HepG2 (cell line): ENCODE results near the gene SPAG4. TPM values are rescaled to one million over a fixed set of nuclear protein-coding genes. Genes with fewer than 3 reads are reported as not detected.

Experiments used
- BRF2 ChIP-seq: sonication (generic); formaldehyde crosslinking; IDR thresholded peaks from 2 replicates; pipeline ENCODE4 v1.8.1; 2022; ENCODE audit warnings: mild to moderate bottlenecking, missing genetic modification reagents
- GMEB1 ChIP-seq: sonication (generic); formaldehyde crosslinking; IDR thresholded peaks from 2 replicates; pipeline ENCODE4 v1.5.1; 2020; ENCODE audit warnings: missing genetic modification reagents, mild to moderate bottlenecking, borderline replicate concordance
- GPN1 ChIP-seq: sonication (generic); formaldehyde crosslinking; IDR thresholded peaks from 2 replicates; pipeline ENCODE4 v1.5.1; 2020; ENCODE audit warnings: missing genetic modification reagents, borderline replicate concordance
- HDAC2 ChIP-seq: sonication (generic); formaldehyde crosslinking; IDR thresholded peaks from 2 replicates; pipeline ENCODE4 v1.4.0; 2020; ENCODE audit warnings: missing genetic modification reagents
- IKZF5 ChIP-seq: IDR thresholded peaks from 2 replicates; pipeline ENCODE4 v1.6.1; 2018; ENCODE audit warnings: missing genetic modification reagents, mild to moderate bottlenecking, missing compliant biosample characterization
- KLF15 ChIP-seq: sonication (generic); formaldehyde crosslinking; IDR thresholded peaks from 2 replicates; pipeline ENCODE4 v1.8.1; 2023; ENCODE audit warnings: borderline replicate concordance, mild to moderate bottlenecking, inconsistent platforms, missing genetic modification reagents, mixed read lengths
- SIN3B ChIP-seq: fragments of 150-350 bp; IDR thresholded peaks from 2 replicates; pipeline ENCODE4 v1.6.1; 2014; ENCODE audit warnings: low read length
- SKIL ChIP-seq: sonication (generic); formaldehyde crosslinking; IDR thresholded peaks from 2 replicates; pipeline ENCODE4 v1.8.0; 2022; ENCODE audit warnings: missing genetic modification reagents, mild to moderate bottlenecking, moderate library complexity, borderline replicate concordance
- SP4 ChIP-seq: sonication (generic); formaldehyde crosslinking; IDR thresholded peaks from 2 replicates; pipeline ENCODE4 v1.8.1; 2023; ENCODE audit warnings: mild to moderate bottlenecking, missing genetic modification reagents
- SRSF1 ChIP-seq: fragments of 200-400 bp; formaldehyde crosslinking; optimal IDR thresholded peaks from 2 replicates; pipeline ENCODE3; 2017; ENCODE audit warnings: mild to moderate bottlenecking, low read depth, low read length, moderate library complexity
- TBL1XR1 ChIP-seq: fragments of 150-350 bp; IDR thresholded peaks from 2 replicates; pipeline ENCODE4 v1.6.1; 2014; ENCODE audit warnings: borderline replicate concordance, low read length; ENCODE audit not compliant: partially characterized antibody
- ZFX ChIP-seq: sonication (generic); formaldehyde crosslinking; IDR thresholded peaks from 2 replicates; pipeline ENCODE4 v1.4.0; 2020; ENCODE audit warnings: mild to moderate bottlenecking, low read depth, missing genetic modification reagents, moderate library complexity
- ZFYVE20 ChIP-seq: sonication (generic); formaldehyde crosslinking; IDR thresholded peaks from 2 replicates; pipeline ENCODE4 v1.8.0; 2023; ENCODE audit warnings: low read depth, mild to moderate bottlenecking, moderate library complexity, missing genetic modification reagents, borderline replicate concordance
- ZMYM4 ChIP-seq: sonication (generic); formaldehyde crosslinking; IDR thresholded peaks from 2 replicates; pipeline ENCODE4 v1.8.1; 2023; ENCODE audit warnings: mild to moderate bottlenecking, missing genetic modification reagents
- ZNF431 ChIP-seq: sonication (generic); formaldehyde crosslinking; IDR thresholded peaks from 2 replicates; pipeline ENCODE4 v1.9.0; 2022; ENCODE audit warnings: missing genetic modification reagents, low read depth, mild to moderate bottlenecking, borderline replicate concordance
- ZNF598 ChIP-seq: sonication (generic); formaldehyde crosslinking; IDR thresholded peaks from 2 replicates; pipeline ENCODE4 v1.5.1; 2020; ENCODE audit warnings: mild to moderate bottlenecking, missing genetic modification reagents, borderline replicate concordance
- polyA plus RNA-seq, 8 experiments: library from polyadenylated mRNA; depleted of rRNA in 3 of 8; stranded (reverse) in 7 of 8; unstranded in 1 of 8; fragments of >200 nt; fragmentation: Illumina TruSeq in 4 of 8; extraction: Trizol in 4 of 8; gene quantifications; 2 replicates each; pipeline versions ENCODE4 v1.2.1 to v1.2.3, GENCODE V29; 2011 to 2016; ENCODE audit warnings: low read depth in 4 of 8, missing spikeins in 1 of 8, mixed read lengths in 1 of 8; ENCODE audit not compliant: insufficient read depth in 1 of 8
- total RNA-seq, 5 experiments: library from RNA; depleted of rRNA; stranded (reverse); fragments of >200 nt; fragmentation: Illumina TruSeq; extraction: Trizol; gene quantifications; 2 replicates each; pipeline ENCODE4 v1.2.3, GENCODE V29; 2016; ENCODE audit warnings: low read depth in 1 of 5

SPAG4 gene
- total and polyA plus RNA-seq, 2 of the 13 experiments (the other 11 are each of a cell fraction or from before 2014, with no cell fraction given) = 5.8 to 137 TPM

DNA sequence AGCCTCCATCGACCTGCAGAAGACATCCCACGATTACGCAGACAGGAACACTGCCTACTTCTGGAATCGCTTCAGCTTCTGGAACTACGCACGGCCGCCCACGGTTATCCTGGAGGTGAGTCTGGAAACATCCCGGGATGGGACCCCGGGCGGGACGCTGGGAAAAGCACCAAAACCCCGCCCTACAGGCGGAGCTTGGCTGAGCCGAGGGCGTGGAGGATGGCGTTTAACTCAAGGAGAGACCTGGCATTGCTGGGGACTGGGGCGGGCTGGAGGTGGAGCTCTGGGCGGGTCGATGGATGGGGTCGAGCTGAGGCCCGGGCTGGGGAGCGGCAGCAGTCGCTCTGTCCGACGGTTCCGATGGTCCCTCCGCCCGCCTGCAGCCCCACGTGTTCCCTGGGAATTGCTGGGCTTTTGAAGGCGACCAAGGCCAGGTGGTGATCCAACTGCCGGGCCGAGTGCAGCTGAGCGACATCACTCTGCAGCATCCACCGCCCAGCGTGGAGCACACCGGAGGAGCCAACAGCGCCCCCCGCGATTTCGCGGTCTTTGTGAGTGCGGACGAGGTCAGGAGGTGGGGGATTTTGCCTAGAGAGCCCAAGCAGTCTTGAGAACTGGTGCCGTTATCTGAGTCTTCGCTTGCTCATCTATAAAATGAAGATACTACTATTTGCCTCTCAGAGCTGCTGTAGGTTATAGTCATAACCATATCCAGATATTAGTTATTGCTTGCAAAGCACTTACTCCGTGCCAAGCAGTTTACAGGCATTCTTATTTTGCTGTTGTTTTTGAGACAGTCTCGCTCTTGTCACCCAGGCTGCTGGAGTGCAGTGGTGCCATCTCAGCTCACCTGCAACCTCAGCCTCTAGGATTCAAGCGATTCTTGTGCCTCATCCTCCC is 3.8 kb downstream of the SPAG4 start (continued):
- TF ChIP-seq SKIL (CRISPR knock-in tag) (0 out of 2 replicates have a peak, but pooled peaks have one; percentile 28), GMEB1 (CRISPR knock-in tag) (peak; percentile 60; the same call in 1 of the 2 replicates), ZMYM4 (CRISPR knock-in tag) (peak; percentile 93), SRSF1 (peak; percentile 84), GPN1 (CRISPR knock-in tag) (0 out of 2 replicates have a peak, but pooled peaks have one; percentile 78), TBL1XR1 (no peak), HDAC2 (CRISPR knock-in tag) (peak; percentile 91), ZNF598 (CRISPR knock-in tag) (peak; percentile 94), KLF15 (CRISPR knock-in tag) (peak; percentile 95), BRF2 (peak; percentile 88), SP4 (CRISPR knock-in tag) (peak; percentile 95), ZFYVE20 (no peak), ZNF431 (peak; percentile 98), SIN3B (no peak), ZFX (peak; percentile 85), IKZF5 (CRISPR knock-in tag) (peak; percentile 97)
